ENCODE data around the gene SEC14L1.

GRCh38 chr17:77148940-77149510 lies 8.3 kb downstream of the SEC14L1 start:
- TF ChIP-seq POLR2A (IDR thresholded peaks at IDR 0.05; ENCODE audit: low read length) (no peak), RCOR1 (IDR thresholded peaks at IDR 0.05; ENCODE audit: low read depth, low read length) (no peak), CTCF (IDR thresholded peaks at IDR 0.05) (no peak), FOSL2 (IDR thresholded peaks at IDR 0.05) (no peak), FOSL2 (CRISPR knock-in tag; IDR thresholded peaks at IDR 0.05) (no peak), KDM1A (IDR thresholded peaks at IDR 0.05; ENCODE audit: low read depth) (no peak), MAFK (IDR thresholded peaks at IDR 0.05; ENCODE audit: partially characterized antibody) (no peak), CBX8 (IDR thresholded peaks at IDR 0.05) (no peak), USF2 (IDR thresholded peaks at IDR 0.05) (no peak), ZFP36 (IDR thresholded peaks at IDR 0.05; ENCODE audit: borderline replicate concordance, partially characterized antibody) (no peak)

All from A549 (cell line).